NK-92 (cell line): ENCODE measurements around the gene TPST2.

ENCODE experiments used
- DNase-seq: peaks from one replicate; lab custom pipeline; 2025; ENCODE audit not compliant: unreplicated experiment; lab: John Stamatoyannopoulos, UW

Gene TPST2

DNA sequence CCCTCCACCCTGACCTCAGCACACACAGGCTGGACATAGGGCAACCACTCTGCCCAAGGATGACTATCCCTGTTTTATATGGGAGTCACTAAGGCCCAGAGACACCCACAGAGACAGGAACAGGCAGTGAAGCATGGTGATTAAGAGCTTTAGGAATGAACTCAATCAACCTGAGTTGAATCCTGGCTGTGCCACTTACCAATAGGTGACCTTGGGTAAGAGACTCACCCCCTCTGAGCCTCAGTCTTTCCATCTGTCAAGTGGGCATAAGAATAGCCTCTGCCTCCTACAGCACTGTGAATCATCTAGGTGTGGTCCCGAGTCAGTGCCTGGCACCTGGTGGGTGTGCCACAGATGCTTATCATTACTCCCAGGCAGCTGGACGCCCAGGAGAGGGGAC, 21.1 kb upstream of the TPST2 start:
- DNase-seq: no peak

DNA sequence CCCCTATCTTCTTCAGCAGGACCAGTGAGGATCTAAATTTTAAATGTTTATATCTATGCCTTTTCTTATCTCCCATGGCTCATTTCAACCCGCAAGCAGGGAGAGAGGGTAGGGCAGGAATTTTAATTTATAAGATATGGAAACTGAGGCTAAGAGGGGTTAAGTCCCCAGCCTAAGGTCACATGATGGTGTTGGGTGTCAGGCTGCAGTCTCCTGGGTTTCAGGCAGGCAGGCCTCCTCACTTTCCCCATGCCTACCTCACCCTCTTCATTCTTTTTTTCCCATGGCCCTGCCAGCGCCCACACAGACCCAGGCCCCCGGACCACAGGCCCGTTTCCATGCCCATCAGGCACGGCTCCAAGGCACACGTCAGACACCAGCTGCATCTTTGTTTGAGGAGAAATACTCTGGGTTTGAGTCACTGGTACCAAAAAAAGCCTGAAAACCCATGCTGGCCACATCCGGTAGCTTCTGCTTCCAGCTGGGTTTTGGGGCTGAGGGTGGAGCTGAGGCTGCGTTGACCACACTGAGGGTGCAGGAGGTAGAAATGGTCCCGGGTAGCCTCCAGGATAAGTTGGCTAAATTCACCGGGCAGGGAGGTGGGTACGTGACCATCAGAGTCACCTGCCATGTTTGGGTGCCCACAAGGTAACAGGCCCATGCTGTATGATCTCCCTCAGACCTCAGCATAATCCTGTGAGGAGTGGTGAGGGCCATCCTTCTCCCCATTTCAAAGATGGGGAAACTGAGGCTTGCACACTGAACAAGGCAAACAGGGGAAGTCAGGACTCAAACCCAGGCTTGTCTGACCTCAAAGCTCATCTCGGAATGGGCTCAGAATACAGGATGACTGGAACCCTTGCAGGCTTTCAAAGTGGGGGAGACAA, 20.4 kb upstream of the TPST2 start:
- no peak for DNase-seq

DNA sequence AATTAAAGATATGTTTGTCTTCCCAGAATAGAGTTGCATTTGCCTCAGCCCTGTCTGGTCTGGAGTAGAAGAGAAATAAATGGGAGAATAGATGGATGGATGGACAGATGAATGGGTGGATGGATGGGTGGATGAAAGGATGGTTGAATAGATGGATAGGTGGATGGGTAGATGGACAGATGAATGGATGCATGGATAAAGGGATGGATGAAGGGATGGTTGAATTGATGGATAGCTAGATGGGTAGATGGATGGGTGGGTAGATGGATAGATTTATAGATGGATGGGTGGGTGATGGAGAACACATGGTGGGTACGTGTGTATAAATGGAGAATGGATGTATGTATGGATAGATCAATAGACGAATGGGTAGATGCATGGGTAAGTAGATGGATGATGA, 19.4 kb upstream of the TPST2 start:
- no peak for DNase-seq

DNA sequence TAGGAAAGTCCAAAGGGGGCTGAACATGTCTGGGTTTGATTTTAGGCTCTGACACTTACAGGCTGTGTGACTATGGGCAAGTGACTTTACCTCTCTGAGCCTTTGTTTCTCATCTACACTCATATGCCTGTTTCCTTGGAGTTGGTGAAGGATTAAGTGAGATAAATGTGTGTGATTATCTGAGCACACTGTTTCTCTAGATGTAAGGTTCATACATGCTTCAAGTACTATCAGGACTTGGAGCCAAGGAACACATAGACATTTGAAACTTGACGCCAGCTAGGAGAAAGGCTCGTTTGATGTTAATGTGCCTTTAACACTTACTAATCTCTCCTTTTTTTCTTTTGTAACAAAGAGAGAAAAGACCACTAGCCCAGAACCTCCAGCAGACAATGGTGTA, 18.2 kb upstream of the TPST2 start:
- DNase-seq: no peak

DNA sequence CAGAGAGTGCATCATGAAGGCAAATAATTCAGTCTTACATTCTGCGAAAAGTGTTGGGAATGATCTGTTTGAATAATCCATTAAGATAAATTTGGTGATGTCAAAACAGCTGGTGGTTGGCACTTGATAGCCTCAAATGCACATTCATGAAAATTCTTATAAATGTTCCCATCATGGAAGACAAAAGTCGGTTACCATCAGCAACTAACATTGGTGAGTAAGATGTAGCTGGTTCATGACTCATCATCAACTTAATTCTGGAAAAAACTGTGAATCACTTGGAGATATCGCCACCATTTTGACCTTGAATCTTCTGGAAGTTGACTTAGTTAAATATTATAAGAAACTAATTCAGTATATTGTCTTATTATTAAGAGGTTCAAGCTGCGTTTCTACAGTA, 16.7 kb upstream of the TPST2 start:
- no peak for DNase-seq

DNA sequence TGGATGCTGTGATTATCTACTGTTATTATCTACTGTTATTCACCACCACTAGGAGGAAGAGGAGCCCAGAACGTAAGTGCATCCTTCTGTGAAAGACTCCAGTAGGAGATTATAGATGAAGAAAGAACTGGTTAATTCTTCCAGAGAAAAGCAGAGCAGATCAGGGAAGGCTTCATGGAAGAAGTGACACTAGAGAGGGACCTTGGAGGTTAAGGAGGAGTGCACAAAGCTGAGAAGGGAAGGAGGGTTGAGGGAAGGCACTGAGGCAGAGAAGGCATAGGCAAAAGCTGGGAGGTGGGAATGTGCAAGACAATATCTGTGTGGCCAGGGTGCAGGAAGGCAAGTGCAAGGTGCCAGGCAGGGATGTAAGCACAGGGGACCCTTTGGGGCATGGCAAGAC, 14.4 kb upstream of the TPST2 start:
- no peak for DNase-seq

DNA sequence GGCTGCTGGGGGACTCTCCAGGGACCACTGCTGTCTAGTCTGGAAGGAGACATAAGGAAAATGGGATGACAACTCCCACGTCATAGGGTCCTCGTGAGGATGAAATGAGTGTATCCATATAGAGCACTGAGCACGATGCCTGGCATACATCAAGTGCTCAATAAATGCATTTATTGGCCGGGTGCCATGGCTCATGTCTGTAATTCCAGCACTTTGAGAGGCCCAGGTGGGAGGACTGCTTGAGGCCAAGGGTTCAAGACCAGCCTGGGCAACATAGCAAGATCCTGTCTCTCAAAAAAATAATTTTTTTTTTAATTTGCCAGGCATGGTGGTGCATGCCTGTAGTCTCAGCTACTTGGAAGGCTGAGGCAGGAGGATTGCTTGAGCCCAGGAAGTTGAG, 12.2 kb upstream of the TPST2 start:
- DNase-seq: no peak

DNA sequence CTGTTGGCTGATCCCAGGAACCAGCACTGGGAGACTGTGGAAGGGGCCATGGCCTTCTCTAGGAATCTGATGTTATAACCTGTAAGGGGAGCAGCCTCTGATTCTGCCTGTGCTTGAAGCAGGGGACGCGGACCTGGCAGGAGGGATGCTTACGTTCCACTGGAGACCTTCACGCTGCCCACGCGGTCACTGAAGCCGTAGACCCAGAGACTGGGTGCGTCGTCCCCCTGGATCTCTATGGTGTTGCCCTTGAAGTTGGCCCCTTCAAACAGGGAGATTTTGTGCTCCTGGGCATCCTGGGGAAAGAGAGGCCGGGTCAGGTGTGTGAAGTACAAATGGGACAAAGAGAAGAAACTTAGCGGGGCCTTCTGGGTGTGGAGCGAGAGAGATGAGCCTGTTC, 11.8 kb upstream of the TPST2 start:
- no peak for DNase-seq

DNA sequence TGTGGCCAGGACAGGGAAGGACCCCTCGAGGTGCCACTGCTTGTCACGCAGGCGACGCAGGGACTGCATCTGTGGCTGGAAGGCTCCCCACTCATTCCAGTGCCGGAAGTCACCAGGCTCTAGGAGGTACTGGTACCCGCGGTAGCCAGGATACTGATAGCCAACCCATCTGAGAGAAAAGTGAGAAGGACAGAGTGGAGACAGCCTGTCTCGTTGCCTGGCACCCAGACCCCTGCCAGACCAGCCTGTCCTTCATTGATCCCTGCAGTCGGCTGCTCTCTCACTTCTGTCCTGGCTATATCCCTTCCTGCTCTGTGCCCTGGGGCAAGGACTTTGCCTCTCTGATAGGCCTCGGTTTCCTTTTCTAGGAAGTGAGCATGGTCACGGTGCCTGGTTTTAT, 9.6 kb upstream of the TPST2 start:
- no peak for DNase-seq

DNA sequence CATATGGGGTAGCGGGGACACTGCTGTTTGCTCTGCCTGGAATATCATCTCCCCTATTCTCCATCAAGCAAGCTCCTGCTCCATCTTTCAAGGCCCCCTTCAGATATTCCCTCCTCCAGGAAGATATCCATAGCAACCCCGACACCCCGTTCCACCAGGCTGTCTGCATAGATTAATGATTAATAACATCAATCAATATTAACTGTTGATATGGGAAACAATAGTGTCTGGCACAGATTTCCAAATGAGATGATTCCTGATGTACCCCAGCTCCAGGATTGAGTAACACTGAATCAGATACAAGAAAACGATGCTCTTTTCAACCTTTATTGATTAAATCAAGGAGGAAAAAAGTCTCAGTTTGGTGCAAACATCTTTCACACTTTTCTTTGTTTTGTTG, 7.5 kb upstream of the TPST2 start:
- DNase-seq: no peak

DNA sequence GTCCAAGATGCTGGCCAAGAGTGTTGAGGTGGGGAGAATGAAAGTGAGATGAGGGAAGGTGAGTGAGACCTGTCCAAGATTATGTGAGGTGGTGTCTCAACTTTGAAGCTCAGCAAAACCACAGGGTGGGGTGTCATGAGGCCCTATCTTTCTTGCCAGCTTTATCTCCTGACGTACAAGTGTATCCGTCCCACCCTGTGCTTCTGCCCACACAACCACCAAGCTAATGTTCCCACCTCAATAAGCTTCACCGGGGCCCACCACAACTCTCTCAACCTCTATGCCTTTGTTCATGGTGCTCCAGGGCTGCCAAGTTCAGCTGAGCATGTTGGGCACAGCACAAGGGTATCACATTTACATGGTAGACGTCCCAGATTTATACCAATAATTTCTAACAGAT, 7.1 kb upstream of the TPST2 start:
- no peak for DNase-seq

DNA sequence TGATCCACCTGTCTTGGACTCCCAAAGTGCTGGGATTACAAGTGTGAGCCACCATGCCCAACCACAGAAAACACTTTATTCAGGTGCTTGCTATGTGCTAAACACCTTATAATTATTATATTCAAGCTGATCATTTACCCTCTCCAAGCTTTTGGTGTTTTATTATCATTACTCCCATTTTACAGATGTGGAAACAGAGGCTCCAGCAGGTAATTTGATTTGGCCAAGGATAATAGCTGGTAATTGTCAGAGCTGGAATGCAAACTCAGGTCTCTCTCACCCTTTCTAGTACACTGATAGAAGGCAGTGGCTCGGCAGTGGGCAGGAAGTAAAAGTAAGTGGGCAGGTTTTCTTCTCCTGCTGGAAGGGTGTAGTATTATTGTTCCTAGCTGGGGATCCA, 3.8 kb upstream of the TPST2 start:
- no peak for DNase-seq

DNA sequence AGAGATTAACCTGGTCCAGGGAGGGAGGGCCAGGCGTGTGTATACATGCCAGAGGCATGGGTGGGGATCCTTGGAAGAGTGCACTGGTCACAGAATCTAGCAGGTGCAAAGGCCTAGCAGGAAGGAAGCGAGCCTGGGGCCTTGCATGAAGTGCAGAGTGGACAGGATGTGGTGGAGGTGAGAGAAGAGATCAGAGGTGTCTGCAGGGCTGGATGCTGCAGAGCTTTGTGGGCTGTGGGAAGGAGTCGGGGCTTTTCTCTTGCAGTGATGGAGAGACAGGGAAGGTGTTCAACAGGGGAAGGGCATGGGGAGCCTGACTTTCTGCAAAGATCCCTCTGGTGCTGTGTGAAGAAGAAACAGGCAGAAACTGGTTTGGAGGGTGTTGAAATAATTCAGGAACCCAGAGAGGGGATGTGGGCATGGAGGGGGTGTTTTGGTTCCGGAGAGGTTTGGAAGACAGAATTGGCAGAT, 2.5 kb upstream of the TPST2 start:
- no peak for DNase-seq

DNA sequence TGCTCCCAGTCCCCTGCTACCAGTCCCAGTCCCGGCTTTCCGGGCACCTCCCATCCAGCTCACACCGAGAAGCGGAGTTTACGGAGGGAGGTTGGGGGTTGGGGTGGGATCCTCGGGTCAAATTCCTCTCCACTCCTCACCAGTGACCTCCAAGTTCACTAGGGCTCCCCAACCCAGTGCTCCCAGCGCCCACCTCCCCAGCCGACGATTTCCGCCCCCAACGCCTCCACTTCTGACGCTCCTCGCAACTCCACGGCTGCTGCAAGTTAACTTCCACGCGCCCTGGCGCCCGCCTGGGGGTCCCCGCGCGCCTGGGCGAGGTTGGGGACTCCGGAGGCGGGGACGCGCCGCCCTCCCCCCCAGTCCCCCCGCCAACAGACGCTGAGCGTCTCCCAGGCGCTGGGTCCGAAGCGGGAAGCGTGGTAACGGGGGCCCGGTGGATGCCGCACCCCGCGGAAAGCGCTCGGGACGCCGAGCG, 526 bp downstream of the TPST2 start:
- no peak for DNase-seq

DNA sequence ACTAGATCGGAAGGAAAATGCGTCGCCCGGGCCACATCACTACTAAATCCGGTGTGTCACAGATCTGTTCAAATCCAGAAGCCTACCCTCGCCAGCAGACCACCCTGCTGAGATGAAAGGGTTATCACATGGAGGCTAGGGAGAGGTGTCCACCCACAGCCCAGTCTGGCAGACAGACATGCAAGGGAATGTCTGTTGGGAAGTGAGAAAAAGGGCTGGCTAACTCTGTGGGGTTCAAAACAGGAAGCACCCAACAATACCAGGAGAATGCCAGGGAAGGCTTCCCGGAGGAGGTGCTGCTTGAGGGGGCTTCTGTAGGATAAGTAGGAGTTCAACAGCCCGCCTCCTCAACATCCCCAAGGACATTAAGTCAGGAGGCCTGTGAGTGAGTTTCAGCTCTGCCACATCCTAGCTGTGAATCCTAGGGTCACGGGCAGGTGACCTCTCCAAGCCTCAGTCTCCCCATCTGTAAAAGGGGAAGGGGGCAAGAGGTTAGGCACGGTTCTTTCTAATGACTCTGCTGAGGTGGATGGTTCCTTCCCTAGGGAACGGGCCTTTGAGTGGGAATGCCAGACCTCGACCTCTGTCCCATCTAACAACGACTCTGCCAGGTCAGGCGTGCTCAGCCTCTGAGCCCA, 1.1 kb downstream of the TPST2 start:
- no peak for DNase-seq

DNA sequence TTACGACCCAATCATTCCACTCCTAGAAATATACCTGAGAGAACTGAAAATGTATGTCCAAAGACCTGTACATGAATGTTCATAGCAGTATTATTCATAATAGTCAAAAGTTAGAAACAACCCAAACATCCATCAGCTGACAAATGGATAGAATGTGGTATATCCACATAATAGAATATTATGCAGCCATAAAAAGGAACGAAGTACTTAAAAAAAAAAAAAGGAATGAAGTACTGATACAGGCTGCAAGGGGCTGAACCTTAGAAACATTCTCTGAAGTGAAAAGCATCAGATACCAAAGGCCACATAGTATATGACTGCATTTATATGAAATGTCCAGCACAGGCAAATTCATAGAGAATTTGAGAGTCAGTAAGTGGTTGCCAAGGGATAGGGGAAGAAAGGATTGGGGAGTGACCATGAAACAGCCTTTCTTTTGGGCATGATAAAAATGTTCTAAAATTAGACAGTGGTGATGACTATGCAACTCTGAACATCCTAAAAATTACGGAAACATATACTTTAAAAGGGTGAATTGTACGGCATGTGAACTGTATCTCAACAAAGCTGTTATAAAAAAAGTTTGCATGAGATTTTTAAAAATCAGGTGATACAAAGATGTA, 1.8 kb downstream of the TPST2 start:
- DNase-seq: no peak

DNA sequence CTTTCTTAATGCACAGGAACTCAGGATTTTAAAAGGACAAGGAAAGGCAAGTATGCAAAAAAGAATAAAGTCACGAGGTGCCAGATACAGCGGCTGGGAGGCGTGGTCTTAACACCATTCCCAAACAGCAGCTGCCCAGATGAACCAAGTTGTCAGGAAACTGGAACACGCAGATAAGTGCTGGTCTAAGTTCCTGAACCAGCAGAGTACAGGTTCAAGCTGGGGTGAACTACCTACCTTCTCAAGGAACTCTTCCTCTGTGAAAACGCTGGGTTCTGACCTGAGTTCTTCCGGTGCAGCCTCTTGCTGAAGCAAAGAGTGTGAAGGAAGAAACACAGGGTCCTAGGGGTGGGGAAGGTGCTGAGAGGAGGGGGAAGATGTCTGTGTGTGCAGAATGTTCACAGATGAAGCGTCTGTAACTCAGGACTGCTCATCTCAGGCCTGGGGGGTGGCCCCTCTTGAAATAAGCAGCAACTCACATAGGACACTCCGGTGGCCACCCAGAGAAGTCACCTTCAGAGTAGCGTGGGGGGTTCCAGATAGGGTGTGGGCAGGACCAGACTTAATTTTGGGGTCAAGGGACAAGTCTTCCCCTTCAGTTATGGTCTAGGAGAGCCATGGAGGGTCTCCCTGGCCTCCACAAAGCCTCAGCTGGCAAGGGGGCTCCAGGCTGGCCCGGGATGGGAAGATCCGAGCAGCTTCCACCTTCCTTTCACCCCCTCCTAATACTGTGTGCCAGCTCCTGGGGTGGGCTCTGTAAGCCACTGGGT, 3.2 kb downstream of the TPST2 start:
- no peak for DNase-seq

DNA sequence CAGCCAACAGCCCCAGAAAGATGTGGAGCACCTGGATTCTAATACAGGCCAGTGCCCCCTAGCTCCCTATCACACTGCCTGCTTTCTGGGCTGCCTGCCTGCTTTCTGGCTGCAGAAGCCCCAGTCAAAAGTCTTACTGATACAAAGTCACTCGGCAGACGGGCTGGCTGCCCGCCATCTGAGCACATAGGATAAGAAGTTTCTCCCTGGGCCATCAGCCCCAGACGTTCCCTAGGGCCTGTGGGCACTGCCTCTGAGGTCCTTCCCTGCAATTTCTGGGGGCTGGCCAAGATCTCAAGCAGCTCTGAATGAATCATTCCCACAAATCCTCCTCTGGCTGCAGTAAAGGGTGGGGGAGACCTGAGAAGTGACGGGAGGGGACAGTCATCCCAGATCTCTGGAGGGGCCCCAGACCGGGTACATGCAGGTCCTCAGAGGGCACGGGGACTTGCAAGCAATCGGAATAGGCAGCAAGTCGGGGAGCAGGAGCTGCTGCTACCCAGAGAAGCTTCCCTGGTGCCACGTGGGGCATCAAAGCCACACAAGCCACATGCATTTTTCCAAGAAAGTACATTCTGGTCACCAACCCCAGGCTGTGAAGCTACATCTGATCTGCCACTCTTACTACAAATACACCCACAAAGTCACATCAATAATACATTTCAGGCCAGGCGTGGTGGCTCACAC, 4.7 kb downstream of the TPST2 start:
- DNase-seq: no peak

DNA sequence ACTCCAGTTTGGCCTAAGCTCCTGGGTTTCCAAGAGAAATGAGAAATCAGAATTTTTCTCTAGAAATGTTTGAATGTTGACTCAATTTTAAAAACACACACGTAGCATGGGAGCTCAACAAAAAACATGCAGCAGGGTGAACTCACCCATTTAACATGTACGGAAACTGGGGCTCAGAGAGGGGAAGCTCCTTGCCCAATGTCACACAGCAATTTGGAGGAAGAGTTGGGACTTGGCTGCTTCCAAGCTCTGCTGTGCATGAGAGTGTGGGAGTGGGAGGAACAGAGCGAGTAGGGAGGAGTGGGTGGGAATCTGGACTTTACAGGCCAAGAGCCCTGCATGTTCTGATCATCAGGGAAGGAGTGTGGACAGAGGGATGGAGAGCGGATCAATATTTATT, 5.9 kb downstream of the TPST2 start:
- DNase-seq: no peak

DNA sequence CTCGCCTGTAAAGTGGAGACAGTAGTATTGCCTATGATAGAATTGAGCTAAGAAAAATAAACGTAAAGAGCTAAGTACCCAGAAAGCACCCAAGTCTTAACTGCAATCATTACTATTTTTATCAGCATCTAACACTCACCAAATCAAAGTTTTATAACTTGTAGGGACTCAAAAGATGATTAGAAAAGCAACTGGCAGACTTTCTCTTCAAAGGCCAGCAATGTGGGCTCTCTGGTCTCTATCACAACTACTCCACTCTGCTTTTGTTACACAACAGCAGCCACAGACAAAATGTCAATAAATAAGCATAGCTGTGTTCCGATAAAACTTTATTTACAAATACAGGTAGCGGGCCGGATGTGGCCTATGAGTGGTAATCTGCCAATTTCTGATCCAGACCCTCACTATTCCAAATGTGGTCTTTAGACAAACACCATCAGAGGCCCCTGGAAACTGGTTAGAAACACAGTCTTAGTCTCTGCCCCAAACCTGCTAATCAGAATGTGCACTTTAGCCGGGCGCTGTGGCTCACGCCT, 8.2 kb downstream of the TPST2 start:
- no peak for DNase-seq
